ENCODE results near the gene DNAJC5G. TPM values are rescaled to one million over a fixed set of nuclear protein-coding genes. Genes with fewer than 3 reads are reported as not detected.

DNAJC5G gene
- total RNA-seq, 1 donor from 2014 or later, result not detected

DNA sequence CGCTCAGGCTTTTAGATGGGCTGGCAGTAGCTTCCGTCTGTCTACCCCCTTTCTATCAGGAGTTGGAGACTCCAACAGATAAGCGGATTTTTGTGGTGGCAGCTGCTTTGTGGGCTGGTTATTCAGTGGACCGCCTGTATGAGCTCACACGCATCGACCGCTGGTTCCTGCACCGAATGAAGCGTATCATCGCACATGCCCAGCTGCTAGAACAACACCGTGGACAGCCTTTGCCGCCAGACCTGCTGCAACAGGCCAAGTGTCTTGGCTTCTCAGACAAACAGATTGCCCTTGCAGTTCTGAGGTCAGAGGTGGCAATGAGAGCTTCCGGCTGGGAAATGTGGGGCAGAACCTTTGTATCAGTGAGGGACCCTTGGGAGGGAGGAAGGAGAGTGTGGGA, 43.3 kb upstream of the DNAJC5G start:
- H3K27me3 Mint-ChIP-seq (ENCODE audit: low read depth, unreplicated experiment), result no peaks in the 10 kb centered on the region
- Histone ChIP-seq H3K79me2 (ENCODE audit: insufficient read depth, low read length) (no peaks in the 10 kb centered on the region), H4K20me1 (ENCODE audit: insufficient read depth, low read length) (peaks cover 22% of the 10 kb centered on the region), H3K9me3 (ENCODE audit: insufficient read depth, low read depth, low read length) (no peaks in the 10 kb centered on the region), H3K9ac (ENCODE audit: low read length) (no peak overlapping the region), H3K27me3 (ENCODE audit: insufficient read depth, low read length) (no peaks in the 10 kb centered on the region), H3K27ac (ENCODE audit: low read depth, low read length) (no peak overlapping the region), H3K36me3 (ENCODE audit: insufficient read depth, low read length) (peaks cover 66% of the 10 kb centered on the region), H2AFZ (ENCODE audit: low read depth, low read length) (no peak overlapping the region), H3K4me2 (ENCODE audit: low read length) (no peak overlapping the region), H3K4me1 (ENCODE audit: insufficient read depth, low read length) (no peaks in the 10 kb centered on the region), H3K4me3 (ENCODE audit: insufficient read depth, low read depth, low read length) (no peak overlapping the region)
- FAIRE-seq (no peak), DNase-seq (ENCODE audit: low read depth) (no peak)
- TF ChIP-seq EZH2 (IDR thresholded peaks at IDR 0.05; ENCODE audit: insufficient read depth, low read length), result no peak
- TF ChIP-seq, protein P1, sequence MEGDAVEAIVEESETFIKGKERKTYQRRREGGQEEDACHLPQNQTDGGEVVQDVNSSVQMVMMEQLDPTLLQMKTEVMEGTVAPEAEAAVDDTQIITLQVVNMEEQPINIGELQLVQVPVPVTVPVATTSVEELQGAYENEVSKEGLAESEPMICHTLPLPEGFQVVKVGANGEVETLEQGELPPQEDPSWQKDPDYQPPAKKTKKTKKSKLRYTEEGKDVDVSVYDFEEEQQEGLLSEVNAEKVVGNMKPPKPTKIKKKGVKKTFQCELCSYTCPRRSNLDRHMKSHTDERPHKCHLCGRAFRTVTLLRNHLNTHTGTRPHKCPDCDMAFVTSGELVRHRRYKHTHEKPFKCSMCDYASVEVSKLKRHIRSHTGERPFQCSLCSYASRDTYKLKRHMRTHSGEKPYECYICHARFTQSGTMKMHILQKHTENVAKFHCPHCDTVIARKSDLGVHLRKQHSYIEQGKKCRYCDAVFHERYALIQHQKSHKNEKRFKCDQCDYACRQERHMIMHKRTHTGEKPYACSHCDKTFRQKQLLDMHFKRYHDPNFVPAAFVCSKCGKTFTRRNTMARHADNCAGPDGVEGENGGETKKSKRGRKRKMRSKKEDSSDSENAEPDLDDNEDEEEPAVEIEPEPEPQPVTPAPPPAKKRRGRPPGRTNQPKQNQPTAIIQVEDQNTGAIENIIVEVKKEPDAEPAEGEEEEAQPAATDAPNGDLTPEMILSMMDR (IDR thresholded peaks at IDR 0.05; ENCODE audit: insufficient read depth, low read depth, low read length), result no peak
- H3K4me1 Mint-ChIP-seq (ENCODE audit: low read depth, unreplicated experiment), result no peaks in the 10 kb centered on the region
- no peak overlapping the region for H3K27ac Mint-ChIP-seq (ENCODE audit: unreplicated experiment)
- H3K36me3 Mint-ChIP-seq (ENCODE audit: low read depth, unreplicated experiment), result peaks cover 14% of the 10 kb centered on the region
- H3K9me3 Mint-ChIP-seq (ENCODE audit: unreplicated experiment), result no peaks in the 10 kb centered on the region
- H3K4me3 Mint-ChIP-seq (ENCODE audit: unreplicated experiment), result no peak overlapping the region

DNA sequence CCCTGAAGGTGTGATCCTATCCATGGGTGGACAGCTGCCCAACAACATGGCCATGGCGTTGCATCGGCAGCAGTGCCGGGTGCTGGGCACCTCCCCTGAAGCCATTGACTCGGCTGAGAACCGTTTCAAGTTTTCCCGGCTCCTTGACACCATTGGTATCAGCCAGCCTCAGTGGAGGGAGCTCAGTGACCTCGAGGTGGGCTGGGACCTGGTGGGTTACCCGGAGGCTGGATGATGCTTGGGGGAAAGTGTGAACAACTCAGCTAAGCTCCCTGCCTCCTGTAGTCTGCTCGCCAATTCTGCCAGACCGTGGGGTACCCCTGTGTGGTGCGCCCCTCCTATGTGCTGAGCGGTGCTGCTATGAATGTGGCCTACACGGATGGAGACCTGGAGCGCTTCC, 41.9 kb upstream of the DNAJC5G start:
- Mint-ChIP-seq H3K4me1 (ENCODE audit: low read depth, unreplicated experiment) (no peaks in the 10 kb centered on the region), H3K27ac (ENCODE audit: unreplicated experiment) (no peak overlapping the region), H3K4me3 (ENCODE audit: unreplicated experiment) (no peak overlapping the region), H3K36me3 (ENCODE audit: low read depth, unreplicated experiment) (peaks cover 17% of the 10 kb centered on the region), H3K9me3 (ENCODE audit: unreplicated experiment) (no peaks in the 10 kb centered on the region), H3K27me3 (ENCODE audit: low read depth, unreplicated experiment) (no peaks in the 10 kb centered on the region)
- DNase-seq (ENCODE audit: low read depth) (no peak), FAIRE-seq (no peak)
- TF ChIP-seq EZH2 (IDR thresholded peaks at IDR 0.05; ENCODE audit: insufficient read depth, low read length), result no peak
- TF ChIP-seq, protein P1 (IDR thresholded peaks at IDR 0.05; ENCODE audit: insufficient read depth, low read depth, low read length), result no peak
- H2AFZ ChIP-seq (ENCODE audit: low read depth, low read length), result no peak overlapping the region
- no peaks in the 10 kb centered on the region for H3K79me2 ChIP-seq (ENCODE audit: insufficient read depth, low read length)
- H4K20me1 ChIP-seq (ENCODE audit: insufficient read depth, low read length), result peaks cover 17% of the 10 kb centered on the region
- H3K27ac ChIP-seq (ENCODE audit: low read depth, low read length), result no peak overlapping the region
- H3K4me3 ChIP-seq (ENCODE audit: insufficient read depth, low read depth, low read length), result no peak overlapping the region
- H3K9ac ChIP-seq (ENCODE audit: low read length), result no peak overlapping the region
- H3K27me3 ChIP-seq (ENCODE audit: insufficient read depth, low read length), result no peaks in the 10 kb centered on the region
- peaks cover 67% of the 10 kb centered on the region for H3K36me3 ChIP-seq (ENCODE audit: insufficient read depth, low read length)
- H3K4me1 ChIP-seq (ENCODE audit: insufficient read depth, low read length), result no peaks in the 10 kb centered on the region
- no peak overlapping the region for H3K4me2 ChIP-seq (ENCODE audit: low read length)
- no peaks in the 10 kb centered on the region for H3K9me3 ChIP-seq (ENCODE audit: insufficient read depth, low read depth, low read length)

DNA sequence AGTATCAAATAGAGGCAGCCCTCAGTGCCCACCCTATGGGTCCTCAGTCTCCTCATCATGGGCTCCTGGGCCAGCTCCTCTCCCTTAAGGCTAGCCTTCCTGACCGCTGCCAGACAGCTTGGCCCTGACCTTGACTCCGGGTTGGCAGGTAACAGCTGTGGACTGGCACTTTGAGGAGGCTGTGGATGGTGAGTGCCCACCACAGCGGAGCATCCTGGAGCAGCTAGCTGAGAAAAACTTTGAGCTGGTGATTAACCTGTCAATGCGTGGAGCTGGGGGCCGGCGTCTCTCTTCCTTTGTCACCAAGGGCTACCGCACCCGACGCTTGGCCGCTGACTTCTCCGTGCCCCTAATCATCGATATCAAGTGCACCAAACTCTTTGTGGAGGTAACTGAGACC, 39.1 kb upstream of the DNAJC5G start:
- FAIRE-seq, result no peak
- no peak for DNase-seq (ENCODE audit: low read depth)
- no peak overlapping the region for H3K4me2 ChIP-seq (ENCODE audit: low read length)
- H3K4me1 ChIP-seq (ENCODE audit: insufficient read depth, low read length), result no peaks in the 10 kb centered on the region
- no peaks in the 10 kb centered on the region for H3K4me1 Mint-ChIP-seq (ENCODE audit: low read depth, unreplicated experiment)
- no peaks in the 10 kb centered on the region for H3K27me3 ChIP-seq (ENCODE audit: insufficient read depth, low read length)
- H3K27ac Mint-ChIP-seq (ENCODE audit: unreplicated experiment), result no peak overlapping the region
- H3K4me3 Mint-ChIP-seq (ENCODE audit: unreplicated experiment), result no peak overlapping the region
- H3K4me3 ChIP-seq (ENCODE audit: insufficient read depth, low read depth, low read length), result no peak overlapping the region
- no peak overlapping the region for H3K27ac ChIP-seq (ENCODE audit: low read depth, low read length)
- peaks cover 22% of the 10 kb centered on the region for H3K36me3 Mint-ChIP-seq (ENCODE audit: low read depth, unreplicated experiment)
- H3K9ac ChIP-seq (ENCODE audit: low read length), result no peak overlapping the region
- peaks cover 74% of the 10 kb centered on the region for H3K36me3 ChIP-seq (ENCODE audit: insufficient read depth, low read length)
- no peaks in the 10 kb centered on the region for H3K27me3 Mint-ChIP-seq (ENCODE audit: low read depth, unreplicated experiment)
- H3K9me3 ChIP-seq (ENCODE audit: insufficient read depth, low read depth, low read length), result no peaks in the 10 kb centered on the region
- peaks cover 18% of the 10 kb centered on the region for H4K20me1 ChIP-seq (ENCODE audit: insufficient read depth, low read length)
- no peaks in the 10 kb centered on the region for H3K9me3 Mint-ChIP-seq (ENCODE audit: unreplicated experiment)
- no peaks in the 10 kb centered on the region for H3K79me2 ChIP-seq (ENCODE audit: insufficient read depth, low read length)
- TF ChIP-seq, protein P1 (IDR thresholded peaks at IDR 0.05; ENCODE audit: insufficient read depth, low read depth, low read length), result no peak
- TF ChIP-seq EZH2 (IDR thresholded peaks at IDR 0.05; ENCODE audit: insufficient read depth, low read length), result no peak
- no peak overlapping the region for H2AFZ ChIP-seq (ENCODE audit: low read depth, low read length)

All from astrocyte (in vitro differentiated cells and primary cell).